ENCODE results near the gene IQCH. TPM values are rescaled to one million over a fixed set of nuclear protein-coding genes. Genes with fewer than 3 reads are reported as not detected.

IQCH gene
- total RNA-seq, 1 experiment from 2014 or later, result 1.1 TPM

DNA sequence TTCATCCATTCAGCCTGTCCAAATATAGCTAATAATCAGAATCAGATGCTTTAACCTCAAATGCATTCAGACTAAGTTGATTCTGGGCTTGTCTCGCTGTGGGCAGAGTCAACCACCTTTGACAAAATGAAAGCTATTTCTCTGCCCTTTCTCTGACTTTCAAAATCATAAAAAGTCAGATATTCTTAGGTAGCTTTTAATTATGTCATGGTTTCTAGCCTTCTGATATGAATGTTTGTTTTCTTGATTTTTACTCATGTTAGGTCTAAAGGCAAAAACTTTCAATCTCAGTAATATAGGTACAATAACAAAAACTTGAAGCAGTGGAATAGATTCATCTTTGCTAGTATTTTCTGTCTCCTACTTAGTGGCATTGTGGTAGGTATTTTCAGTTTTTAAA lies 241.0 kb downstream of the IQCH start:
- no peaks in the 10 kb centered on the region for H3K79me1 ChIP-seq (ENCODE audit: insufficient read depth, low read depth, low read length, poor library complexity, severe bottlenecking)
- H4K8ac ChIP-seq (replicated peaks; ENCODE audit: insufficient read length, low read depth, low read length), result no peak overlapping the region
- H3K18ac ChIP-seq (ENCODE audit: insufficient read length, low read depth, low read length), result no peak overlapping the region
- no peak overlapping the region for H3K4me2 ChIP-seq (ENCODE audit: insufficient read depth, insufficient read length, low read length)
- H3K14ac ChIP-seq (ENCODE audit: insufficient read depth, low read length), result no peak overlapping the region
- H2AK5ac ChIP-seq (ENCODE audit: insufficient read length, low read length), result no peak overlapping the region
- WGBS (ENCODE audit: extremely low coverage, insufficient read length, low lambda C conversion rate), result no CpG with 5 or more reads among the region's 1 CpG
- no peaks in the 10 kb centered on the region for H3K23me2 ChIP-seq (ENCODE audit: insufficient read length, low read depth, low read length, poor library complexity, severe bottlenecking)
- TF ChIP-seq, protein P1, sequence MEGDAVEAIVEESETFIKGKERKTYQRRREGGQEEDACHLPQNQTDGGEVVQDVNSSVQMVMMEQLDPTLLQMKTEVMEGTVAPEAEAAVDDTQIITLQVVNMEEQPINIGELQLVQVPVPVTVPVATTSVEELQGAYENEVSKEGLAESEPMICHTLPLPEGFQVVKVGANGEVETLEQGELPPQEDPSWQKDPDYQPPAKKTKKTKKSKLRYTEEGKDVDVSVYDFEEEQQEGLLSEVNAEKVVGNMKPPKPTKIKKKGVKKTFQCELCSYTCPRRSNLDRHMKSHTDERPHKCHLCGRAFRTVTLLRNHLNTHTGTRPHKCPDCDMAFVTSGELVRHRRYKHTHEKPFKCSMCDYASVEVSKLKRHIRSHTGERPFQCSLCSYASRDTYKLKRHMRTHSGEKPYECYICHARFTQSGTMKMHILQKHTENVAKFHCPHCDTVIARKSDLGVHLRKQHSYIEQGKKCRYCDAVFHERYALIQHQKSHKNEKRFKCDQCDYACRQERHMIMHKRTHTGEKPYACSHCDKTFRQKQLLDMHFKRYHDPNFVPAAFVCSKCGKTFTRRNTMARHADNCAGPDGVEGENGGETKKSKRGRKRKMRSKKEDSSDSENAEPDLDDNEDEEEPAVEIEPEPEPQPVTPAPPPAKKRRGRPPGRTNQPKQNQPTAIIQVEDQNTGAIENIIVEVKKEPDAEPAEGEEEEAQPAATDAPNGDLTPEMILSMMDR (conservative IDR thresholded peaks at IDR 0.05), result no peak
- no peak overlapping the region for H3K9ac ChIP-seq (ENCODE audit: extremely low read depth, insufficient read length, low read length)
- H3K56ac ChIP-seq (ENCODE audit: insufficient read length, low read depth, low read length), result no peak overlapping the region
- no peak overlapping the region for H3K27ac ChIP-seq (ENCODE audit: insufficient read length, low read depth, low read length)
- H3K79me2 ChIP-seq (ENCODE audit: insufficient read depth, low read length), result no peaks in the 10 kb centered on the region
- H2BK20ac ChIP-seq (ENCODE audit: low read depth, low read length, poor library complexity, severe bottlenecking), result no peak overlapping the region
- no peak overlapping the region for H3K4ac ChIP-seq (ENCODE audit: low read depth, low read length)
- H3K23ac ChIP-seq (ENCODE audit: insufficient read length, low read depth, low read length), result no peak overlapping the region
- Mint-ChIP-seq H3K27me3 (ENCODE audit: low read depth) (peaks cover 8% of the 10 kb centered on the region), H3K4me3 (no peak overlapping the region), H3K4me1 (peaks cover 13% of the 10 kb centered on the region in 2 experiments), H3K27ac (no peak overlapping the region), H3K36me3 (ENCODE audit: insufficient read depth in 1 of 3, low read depth in 3 of 3) (no peaks in the 10 kb centered on the region), H3K9me3 (no peaks in the 10 kb centered on the region)
- H2BK15ac ChIP-seq (ENCODE audit: low read depth, low read length), result no peak overlapping the region
- no peaks in the 10 kb centered on the region; the same call in 1 of the 2 replicates for H3K4me1 ChIP-seq (ENCODE audit: insufficient read depth, low read length)
- H2AFZ ChIP-seq (ENCODE audit: low read length), result no peak overlapping the region
- H2BK5ac ChIP-seq (ENCODE audit: insufficient read length, low read length), result no peak overlapping the region
- no peak overlapping the region for H4K91ac ChIP-seq (ENCODE audit: insufficient read length, low read depth, low read length)
- DNase-seq, result no peak
- H4K20me1 ChIP-seq (ENCODE audit: control insufficient read depth, insufficient read depth, insufficient read length), result no peaks in the 10 kb centered on the region
- H3T11ph ChIP-seq (ENCODE audit: low read length), result no peak overlapping the region
- no peak overlapping the region for H4K5ac ChIP-seq (ENCODE audit: insufficient read length, low read depth, low read length)
- no peaks in the 10 kb centered on the region; the same call in 1 of the 2 replicates for H3K27me3 ChIP-seq (ENCODE audit: insufficient read depth, low read length)
- H2BK120ac ChIP-seq (ENCODE audit: low read depth, low read length, poor library complexity, severe bottlenecking), result no peak overlapping the region
- no peaks in the 10 kb centered on the region for H3K9me3 ChIP-seq (ENCODE audit: control insufficient read depth, low read depth, low read length)
- no peak overlapping the region for H2BK12ac ChIP-seq (ENCODE audit: insufficient read length, low read depth, low read length)

All from H9 (cell line).